K562 (cell line): ENCODE results near the gene MTERF4. TPM values are rescaled to one million over a fixed set of nuclear protein-coding genes. Genes with fewer than 3 reads are reported as not detected.

Experiments
- ATAC-seq: fragments of 200-7000 bp; cut with Tn5 transposase; 3 replicates; pipeline ENCODE4 v1.9.1; 2020; ENCODE audit warnings: moderate library complexity
- BruUV-seq: library from RNA; stranded (reverse); fragments of 400-500 nt; replicated peaks from 2 replicates; lab custom pipeline; 2021; lab: Mats Ljungman, UMichigan
- CTCF ChIA-PET: fragments of 300-600 bp; formaldehyde crosslinking; extraction: SDS; loops from one replicate; lab custom pipeline; 2021; ENCODE audit warnings: low intra/inter-chr PET ratio; lab: Yijun Ruan, JAX
- POLR2A ChIA-PET: fragments of 300-600, 350-650 bp; sonication (Branson Sonifier 250); formaldehyde crosslinking; extraction: SDS; loops from one replicate; lab custom pipeline; 2021; ENCODE audit warnings: antibody characterized with exemption, inconsistent platforms; lab: Yijun Ruan, JAX
- DNase-seq, 4 experiments: peaks; one replicate each; pipeline versions ENCODE4 v3.0.0 to v3.0.0-alpha.2; 2011 to 2018; ENCODE audit warnings: low spot score in 3 of 4, mixed read lengths in 3 of 4; ENCODE audit errors: extremely low read depth in 1 of 4
- FAIRE-seq: peaks from 2 replicates; lab custom pipeline; 2011; peaks lifted over from hg19 to GRCh38; lab: Jason Lieb, UNC
- H2AFZ ChIP-seq: 2 replicates; pipeline ENCODE4 v1.6.0; 2011; ENCODE audit warnings: low read depth, low read length, control low read depth, inconsistent platforms
- H3K27ac ChIP-seq: fragments of 200-600 bp; 3 replicates; pipeline ENCODE4 v1.8.0; 2011; ENCODE audit warnings: low read depth, mild to moderate bottlenecking, control low read depth, inconsistent platforms, low read length, moderate library complexity, mixed read lengths; ENCODE audit errors: extremely low read depth
- H3K27me3 ChIP-seq, 2 experiments: fragments of 300-600 bp in 1 of 2; 2 replicates in 1 of 2; 3 replicates in 1 of 2; pipeline versions ENCODE4 v1.6.0 to v1.8.0; 2011; ENCODE audit warnings: inconsistent platforms in 2 of 2, low read length in 2 of 2, mild to moderate bottlenecking in 1 of 2, mixed read lengths in 1 of 2, moderate library complexity in 1 of 2; ENCODE audit not compliant: control insufficient read depth in 2 of 2, insufficient read depth in 2 of 2
- H3K36me3 ChIP-seq: fragments of 300-600 bp; 3 replicates; pipeline ENCODE4 v1.8.0; 2011; ENCODE audit warnings: mild to moderate bottlenecking, low read length, inconsistent platforms; ENCODE audit not compliant: control insufficient read depth, insufficient read depth
- H3K4me1 ChIP-seq, 2 experiments: fragments of 200-600 bp in 1 of 2; replicated peaks in 1 of 2; 2 replicates in 1 of 2; 3 replicates in 1 of 2; pipeline versions ENCODE4 v1.5.1 to v1.8.0; 2011; ENCODE audit warnings: inconsistent platforms in 2 of 2, low read length in 2 of 2, mild to moderate bottlenecking in 1 of 2, mixed read lengths in 1 of 2, moderate library complexity in 1 of 2; ENCODE audit not compliant: control insufficient read depth in 2 of 2, insufficient read depth in 2 of 2
- H3K4me2 ChIP-seq: 2 replicates; pipeline ENCODE4 v1.6.1; 2011; ENCODE audit warnings: low read length, control low read depth, inconsistent platforms, mixed read lengths; ENCODE audit not compliant: insufficient read depth
- H3K4me3 ChIP-seq: fragments of 200-600 bp; sonication (generic), shearing (Covaris generic); 2 replicates; pipeline ENCODE4 v1.5.1; 2016; ENCODE audit warnings: control low read depth, inconsistent platforms
- H3K79me2 ChIP-seq: fragments of 200-600 bp; 3 replicates; pipeline ENCODE4 v1.8.0; 2011; ENCODE audit warnings: low read length, inconsistent platforms; ENCODE audit not compliant: control insufficient read depth, insufficient read depth
- H3K9ac ChIP-seq, 2 experiments: 2 replicates each; pipeline versions ENCODE4 v1.6.0 to v1.6.1; 2011; ENCODE audit warnings: low read depth in 2 of 2, low read length in 2 of 2, control low read depth in 1 of 2, inconsistent platforms in 1 of 2, mild to moderate bottlenecking in 1 of 2, mixed read lengths in 1 of 2; ENCODE audit not compliant: insufficient read depth in 1 of 2
- H3K9me1 ChIP-seq: one replicate; pipeline ENCODE4 v1.6.0; 2011; ENCODE audit warnings: inconsistent platforms, mild to moderate bottlenecking, low read length, moderate library complexity; ENCODE audit not compliant: control insufficient read depth, insufficient read depth
- H3K9me3 ChIP-seq: replicated peaks from 2 replicates; pipeline ENCODE4 v1.5.1; 2011; ENCODE audit warnings: low read depth, low read length, inconsistent platforms; ENCODE audit not compliant: control insufficient read depth, insufficient read depth
- H4K20me1 ChIP-seq: replicated peaks from 2 replicates; pipeline ENCODE4 v1.6.1; 2011; ENCODE audit warnings: low read length, inconsistent platforms, mixed read lengths; ENCODE audit not compliant: control insufficient read depth, insufficient read depth
- ATF4 ChIP-seq: fragments of 450-650 bp; formaldehyde crosslinking; IDR thresholded peaks from 2 replicates; pipeline ENCODE4 v1.4.0; 2022; ENCODE audit warnings: mild to moderate bottlenecking, moderate library complexity
- GABPA ChIP-seq: fragments of 200-800 bp; sonication (Bioruptor generic); conservative IDR thresholded peaks from 2 replicates; pipeline ENCODE4 v1.6.1; 2016; ENCODE audit warnings: low read depth, missing genetic modification characterization, missing compliant biosample characterization
- GTF2E2 ChIP-seq: fragments of 200-800 bp; sonication (Bioruptor generic); IDR thresholded peaks from 2 replicates; pipeline ENCODE4 v1.6.1; 2016; ENCODE audit warnings: missing genetic modification characterization, missing compliant biosample characterization
- JUNB ChIP-seq: fragments of 450-650 bp; formaldehyde crosslinking; conservative IDR thresholded peaks from 2 replicates; pipeline ENCODE4 v1.4.0; 2020; ENCODE audit warnings: mild to moderate bottlenecking
- NCOA4 ChIP-seq: fragments of 450-650 bp; IDR thresholded peaks from 2 replicates; pipeline ENCODE4 v1.6.1; 2018; ENCODE audit warnings: mild to moderate bottlenecking; ENCODE audit not compliant: partially characterized antibody
- NR1H2 ChIP-seq: sonication (generic); formaldehyde crosslinking; IDR thresholded peaks from 2 replicates; pipeline ENCODE4 v1.4.0; 2020; ENCODE audit warnings: mild to moderate bottlenecking, missing genetic modification reagents
- RBM17 ChIP-seq: fragments of 200-400 bp; formaldehyde crosslinking; IDR thresholded peaks from 2 replicates; pipeline ENCODE4 v1.6.1; 2017; ENCODE audit warnings: low read depth, mild to moderate bottlenecking, low read length, borderline replicate concordance
- SMARCA4 ChIP-seq: fragments of 450-650 bp; IDR thresholded peaks from 2 replicates; pipeline ENCODE4 v1.6.1; 2016
- STAT5B ChIP-seq: fragments of 250-450 bp; sonication (Bioruptor Pico); IDR thresholded peaks from 2 replicates; pipeline ENCODE4 v1.8.0; 2021; ENCODE audit warnings: mild to moderate bottlenecking, inconsistent platforms
- TARDBP ChIP-seq: fragments of 450-650 bp; IDR thresholded peaks from 2 replicates; pipeline ENCODE4 v1.6.1; 2016
- ZNF134 ChIP-seq: fragments of 250-450 bp; sonication (Bioruptor Pico); conservative IDR thresholded peaks from 2 replicates; pipeline ENCODE4 v1.4.0; 2020
- ZNF277 ChIP-seq: fragments of 250-450 bp; sonication (Bioruptor Pico); IDR thresholded peaks from 2 replicates; pipeline ENCODE4 v1.8.0; 2022; ENCODE audit warnings: inconsistent platforms, mild to moderate bottlenecking, moderate library complexity, borderline replicate concordance
- ZNF639 ChIP-seq, 2 experiments: fragments of 200-800 bp in 1 of 2; sonication (Bioruptor generic) in 1 of 2; sonication (generic) in 1 of 2; formaldehyde crosslinking in 1 of 2; IDR thresholded peaks in 1 of 2; conservative IDR thresholded peaks in 1 of 2; 2 replicates each; pipeline versions ENCODE4 v1.5.0 to v1.6.1; 2016 to 2020; ENCODE audit warnings: missing compliant biosample characterization in 1 of 2, missing genetic modification characterization in 1 of 2, missing genetic modification reagents in 1 of 2
- ZNF717 ChIP-seq: fragments of 250-450 bp; sonication (Bioruptor Pico); IDR thresholded peaks from 2 replicates; pipeline ENCODE4 v1.5.0; 2021
- WGBS: fragments of 100-300 bp; shearing (Covaris generic); methylation state at CpG from one replicate; pipeline ENCODE4 v1.1.6; 2016; ENCODE audit warnings: low coverage, mixed read lengths; ENCODE audit not compliant: insufficient coverage; ENCODE audit errors: missing lambda C conversion rate; 5-methylcytosine and 5-hydroxymethylcytosine counted together
- in situ Hi-C: fragments of 300-500 bp; cut with MboI; formaldehyde crosslinking; loops from 4 replicates; pipeline ENCODE4 v1.15.0; 2018; ENCODE audit warnings: inconsistent platforms, mixed read lengths
- intact Hi-C: fragments of 100-400 bp; cut with micrococcal nuclease; formaldehyde crosslinking; loops from 2 replicates; pipeline ENCODE4 v1.14.2; 2022
- polyA plus RNA-seq, 8 experiments: library from polyadenylated mRNA; depleted of rRNA in 4 of 8; stranded (reverse) in 5 of 8; unstranded in 3 of 8; fragments of >200 nt; fragmentation: Nextera tagmentation in 2 of 8; fragmentation: Illumina TruSeq in 1 of 8; extraction: Ambion mirVana in 2 of 8; extraction: Trizol in 1 of 8; gene quantifications; 2 replicates each; pipeline versions ENCODE4 v1.2.1 to v1.2.3, GENCODE V29; 2011 to 2014; ENCODE audit warnings: inconsistent platforms in 1 of 8, missing spikeins in 1 of 8
- total RNA-seq, 7 experiments: library from RNA; depleted of rRNA in 6 of 7; stranded (reverse); fragments of >200 nt in 6 of 7; fragmentation: Illumina TruSeq in 2 of 7; extraction: Trizol in 2 of 7; gene quantifications; 2 replicates each; pipeline versions ENCODE4 v1.2.1 to v1.2.3, GENCODE V29; 2011 to 2021; ENCODE audit warnings: low replicate concordance in 1 of 7

MTERF4 gene
- total and polyA plus RNA-seq, 9 of the 15 experiments (the other 6 are each of a cell fraction or from before 2014, with no cell fraction given): 15.3 to 29.6 (median 21.2) TPM

GRCh38 chr2:241095594-241096290 lies 6.3 kb downstream of the MTERF4 start:
- no peak overlapping the region for H3K4me3 ChIP-seq
- H3K36me3 ChIP-seq: peaks cover 74% of the 10 kb centered on the region; the same call in 2 of the 3 replicates
- no peak for DNase-seq

More at GRCh38 chr2:241095594-241096290, 6.3 kb downstream of the MTERF4 start:
- no peaks in the 10 kb centered on the region for H3K9me1 ChIP-seq
- peaks cover 16% of the 10 kb centered on the region for H3K79me2 ChIP-seq
- no peak overlapping the region for H3K4me2 ChIP-seq
- H3K9me3 ChIP-seq: no peaks in the 10 kb centered on the region
- no TSS peak for BruUV-seq
- H3K4me1 ChIP-seq: no peaks in the 10 kb centered on the region; a peak in 1 of 5 replicates
- ChIA-PET POLR2A (interaction anchor here (0.7 kb wide), 1 partner anchor 499 kb away, joined by 3 read pairs; no protein-coding TSS in a partner anchor), CTCF (no interaction called here)
- ATAC-seq (no peak), FAIRE-seq (no peak)
- 92% methylated on average over 12 of the region's 14 CpGs for WGBS
- TF ChIP-seq ZNF639 (CRISPR knock-in tag; conservative IDR thresholded peaks at IDR 0.05 in 1 of 2, IDR thresholded peaks at IDR 0.05 in 1 of 2): no peak
- no peak for TF ChIP-seq ZNF277 (CRISPR knock-in tag)
- no peak for TF ChIP-seq STAT5B (CRISPR knock-in tag)
- TF ChIP-seq ATF4: no peak
- TF ChIP-seq ZNF134 (CRISPR knock-in tag): no peak
- TF ChIP-seq TARDBP: no peak
- TF ChIP-seq SMARCA4: no peak
- TF ChIP-seq NR1H2 (CRISPR knock-in tag): no peak
- TF ChIP-seq ZNF717: no peak
- no peak for TF ChIP-seq JUNB (CRISPR knock-in tag)
- TF ChIP-seq NCOA4: no peak
- TF ChIP-seq RBM17: no peak
- no peak for TF ChIP-seq GTF2E2 (tag)
- TF ChIP-seq GABPA (tag): no peak
- no peak overlapping the region for H3K9ac ChIP-seq
- H3K27me3 ChIP-seq: no peaks in the 10 kb centered on the region
- in situ Hi-C loops (no loop called here), intact Hi-C loops (no loop called here)
- H3K27ac ChIP-seq: no peak overlapping the region
- H2AFZ ChIP-seq: no peak overlapping the region
- no peaks in the 10 kb centered on the region for H4K20me1 ChIP-seq
